ENCODE results near the gene CNST.

GRCh38 chr1:246534114-246534513 is 32.1 kb upstream of the CNST start:
- no peak for TF ChIP-seq ZBTB20 (CRISPR knock-in tag; IDR thresholded peaks at IDR 0.05; ENCODE audit: borderline replicate concordance, low read depth)
- TF ChIP-seq CENPBD1 (CRISPR knock-in tag; IDR thresholded peaks at IDR 0.05; ENCODE audit: borderline replicate concordance, low read depth): no peak
- no peak for TF ChIP-seq ZNF124 (CRISPR knock-in tag; IDR thresholded peaks at IDR 0.05)
- no peak for TF ChIP-seq CTCF (CRISPR knock-in tag; IDR thresholded peaks at IDR 0.05)
- no peak for TF ChIP-seq ZBTB7B (CRISPR knock-in tag; IDR thresholded peaks at IDR 0.05)
- TF ChIP-seq BORCS8-MEF2B (CRISPR knock-in tag; IDR thresholded peaks at IDR 0.05): no peak
- no peak for TF ChIP-seq EZH2 (conservative IDR thresholded peaks at IDR 0.05; ENCODE audit: low read depth, low read length)
- no peak for TF ChIP-seq ARID5B (CRISPR knock-in tag; IDR thresholded peaks at IDR 0.05)
- no peak for TF ChIP-seq TFDP1 (CRISPR knock-in tag; IDR thresholded peaks at IDR 0.05; ENCODE audit: borderline replicate concordance)

Measured in HepG2 (cell line).